GM23338 (cell line): ENCODE measurements around the gene STX11. TPM values are rescaled to one million over a fixed set of nuclear protein-coding genes. Genes with fewer than 3 reads are reported as not detected.

Experiments used
- ATAC-seq: fragments of 200-7000 bp; cut with Tn5 transposase; 3 replicates; pipeline ENCODE4 v1.9.1; 2020
- DNase-seq: peaks from one replicate; pipeline ENCODE4 v3.0.0-alpha.2; 2015; ENCODE audit warnings: low spot score
- H2AFZ ChIP-seq: fragments of 200-600 bp; sonication (generic); 2 replicates; pipeline ENCODE4 v1.8.0; 2016; ENCODE audit warnings: antibody characterized with exemption, mild to moderate bottlenecking, moderate library complexity
- H3F3A ChIP-seq: fragments of 200-600 bp; sonication (generic); replicated peaks from 2 replicates; pipeline ENCODE4 v1.8.0; 2017; ENCODE audit warnings: antibody characterized with exemption, mixed run types, low read depth
- H3K27ac ChIP-seq: fragments of 200-600 bp; sonication (generic); 2 replicates; pipeline ENCODE4 v1.6.1; 2016; ENCODE audit warnings: low read depth
- H3K27me3 ChIP-seq: fragments of 200-600 bp; sonication (generic); 2 replicates; pipeline ENCODE4 v1.8.0; 2016; ENCODE audit warnings: mild to moderate bottlenecking, mixed run types, moderate library complexity; ENCODE audit not compliant: insufficient read depth
- H3K36me3 ChIP-seq: fragments of 200-600 bp; sonication (generic); 2 replicates; pipeline ENCODE4 v1.8.0; 2016; ENCODE audit warnings: mild to moderate bottlenecking; ENCODE audit not compliant: insufficient read depth
- H3K4me1 ChIP-seq: fragments of 200-600 bp; sonication (generic); 2 replicates; pipeline ENCODE4 v1.8.0; 2016; ENCODE audit warnings: mild to moderate bottlenecking, moderate library complexity; ENCODE audit not compliant: insufficient read depth
- H3K4me2 ChIP-seq: fragments of 200-600 bp; sonication (generic); 2 replicates; pipeline ENCODE4 v1.7.1; 2017; ENCODE audit warnings: mixed run types
- H3K4me3 ChIP-seq: fragments of 200-600 bp; sonication (generic); 2 replicates; pipeline ENCODE4 v1.6.1; 2016; ENCODE audit warnings: mixed run types
- H3K79me2 ChIP-seq: fragments of 200-600 bp; sonication (generic); replicated peaks from 2 replicates; pipeline ENCODE4 v1.8.0; 2017; ENCODE audit warnings: mild to moderate bottlenecking; ENCODE audit not compliant: insufficient read depth
- H3K9me2 ChIP-seq: fragments of 200-600 bp; sonication (generic); 2 replicates; pipeline ENCODE4 v1.8.0; 2017; ENCODE audit not compliant: insufficient read depth
- H4K20me1 ChIP-seq: fragments of 200-600 bp; sonication (generic); replicated peaks from 2 replicates; pipeline ENCODE4 v1.8.0; 2017; ENCODE audit warnings: mild to moderate bottlenecking; ENCODE audit not compliant: insufficient read depth
- H3K27ac Mint-ChIP-seq: 2 replicates; pipeline ENCODE4 v1.8.0; 2020; ENCODE audit warnings: inconsistent platforms, mild to moderate bottlenecking, moderate library complexity, mixed read lengths
- H3K27me3 Mint-ChIP-seq: 3 replicates; pipeline ENCODE4 v1.8.0; 2022; ENCODE audit warnings: low read depth, mild to moderate bottlenecking, moderate library complexity, mixed read lengths, inconsistent platforms; ENCODE audit not compliant: insufficient read depth, poor library complexity
- H3K36me3 Mint-ChIP-seq: 3 replicates; pipeline ENCODE4 v1.8.0; 2021; ENCODE audit warnings: low read depth, mild to moderate bottlenecking, inconsistent platforms, moderate library complexity, mixed read lengths
- H3K4me1 Mint-ChIP-seq: 3 replicates; pipeline ENCODE4 v1.8.0; 2020; ENCODE audit warnings: mild to moderate bottlenecking, inconsistent platforms, mixed read lengths
- H3K4me3 Mint-ChIP-seq: 3 replicates; pipeline ENCODE4 v1.8.0; 2021; ENCODE audit warnings: moderate library complexity, mild to moderate bottlenecking, inconsistent platforms, mixed read lengths
- H3K9me3 Mint-ChIP-seq: 3 replicates; pipeline ENCODE4 v1.8.0; 2020; ENCODE audit warnings: moderate library complexity, mild to moderate bottlenecking, inconsistent platforms, mixed read lengths
- CREB1 ChIP-seq: fragments of 250-450 bp; sonication (Bioruptor Pico); IDR thresholded peaks from 2 replicates; pipeline ENCODE4 v1.5.0; 2020; ENCODE audit warnings: low read depth, mild to moderate bottlenecking, moderate library complexity
- CTCF ChIP-seq, 2 experiments: fragments of 200-600 bp in 1 of 2; sonication (generic) in 1 of 2; conservative IDR thresholded peaks; 2 replicates each; pipeline versions ENCODE4 v1.5.1 to v1.6.1; 2016 to 2017; ENCODE audit warnings: antibody characterized with exemption in 2 of 2, low read depth in 2 of 2, mild to moderate bottlenecking in 2 of 2, moderate library complexity in 1 of 2
- EZH2 ChIP-seq: fragments of 200-600 bp; sonication (generic); IDR thresholded peaks from one replicate; pipeline ENCODE4 v1.8.0; 2017; ENCODE audit warnings: antibody characterized with exemption, mild to moderate bottlenecking, low read depth; ENCODE audit not compliant: unreplicated experiment
- EZH2phosphoT487 ChIP-seq: fragments of 200-600 bp; sonication (generic); IDR thresholded peaks from one replicate; pipeline ENCODE4 v1.8.1; 2018; ENCODE audit warnings: antibody characterized with exemption; ENCODE audit not compliant: unreplicated experiment
- JUNB ChIP-seq: IDR thresholded peaks from one replicate; pipeline ENCODE4 v1.6.1; 2016; ENCODE audit warnings: antibody characterized with exemption; ENCODE audit not compliant: unreplicated experiment
- NANOG ChIP-seq: IDR thresholded peaks from 2 replicates; pipeline ENCODE4 v1.6.1; 2016; ENCODE audit warnings: antibody characterized with exemption, borderline replicate concordance
- POLR2AphosphoS5 ChIP-seq: IDR thresholded peaks from 2 replicates; pipeline ENCODE4 v1.6.1; 2016; ENCODE audit warnings: antibody characterized with exemption, low read depth
- STAT1 ChIP-seq: IDR thresholded peaks from one replicate; pipeline ENCODE4 v1.6.1; 2016; ENCODE audit warnings: antibody characterized with exemption; ENCODE audit not compliant: unreplicated experiment
- ZNF114 ChIP-seq: fragments of 250-450 bp; sonication (Bioruptor Pico); IDR thresholded peaks from 2 replicates; pipeline ENCODE4 v1.5.0; 2020; ENCODE audit warnings: mild to moderate bottlenecking, moderate library complexity
- ZNF331 ChIP-seq: fragments of 250-450 bp; sonication (Bioruptor Pico); IDR thresholded peaks from 2 replicates; pipeline ENCODE4 v1.5.0; 2020; ENCODE audit warnings: low read depth, mild to moderate bottlenecking, moderate library complexity
- polyA plus RNA-seq: library from polyadenylated mRNA; unstranded; fragments of >200 nt; fragmentation: Nextera tagmentation; extraction: Ambion mirVana; gene quantifications from 2 replicates; pipeline ENCODE4 v1.2.1, GENCODE V29; 2016
- total RNA-seq: library from RNA; depleted of rRNA; stranded (reverse); fragments of >200 nt; shearing (Covaris generic); gene quantifications from 2 replicates; pipeline ENCODE4 v1.2.3, GENCODE V29; 2014
- TF ChIP-seq, protein P1 (sequence below): fragments of 250-450 bp; sonication (Bioruptor Pico); IDR thresholded peaks from 2 replicates; pipeline ENCODE4 v1.5.0; 2020; ENCODE audit warnings: mild to moderate bottlenecking, moderate library complexity
- TF ChIP-seq, protein P2 (sequence below): IDR thresholded peaks from 2 replicates; pipeline ENCODE4 v1.6.1; 2016; ENCODE audit warnings: antibody characterized with exemption
- TF ChIP-seq, protein P3 (sequence below): IDR thresholded peaks from one replicate; pipeline ENCODE4 v1.6.1; 2018; ENCODE audit warnings: antibody characterized with exemption; ENCODE audit not compliant: unreplicated experiment

The STX11 gene
- total and polyA plus RNA-seq, 2 experiments from 2014 or later: 0.35 to 0.52 TPM

GRCh38 chr6:144141470-144141869 is 8.8 kb upstream of the STX11 start:
- H3K36me3 Mint-ChIP-seq: no peaks in the 10 kb centered on the region
- H3K27ac Mint-ChIP-seq: no peak overlapping the region
- peaks cover 6% of the 10 kb centered on the region for H3K27me3 Mint-ChIP-seq
- ATAC-seq: no peak
- no peaks in the 10 kb centered on the region for H3K9me3 Mint-ChIP-seq
- Histone ChIP-seq H4K20me1 (no peaks in the 10 kb centered on the region), H3K4me2 (no peak overlapping the region), H3F3A (no peaks in the 10 kb centered on the region), H3K9me2 (no peaks in the 10 kb centered on the region), H2AFZ (no peak overlapping the region), H3K27ac (no peak overlapping the region), H3K79me2 (no peaks in the 10 kb centered on the region), H3K4me3 (no peak overlapping the region), H3K27me3 (no peaks in the 10 kb centered on the region), H3K4me1 (no peaks in the 10 kb centered on the region), H3K36me3 (no peaks in the 10 kb centered on the region)
- H3K4me3 Mint-ChIP-seq: no peak overlapping the region
- DNase-seq: no peak
- H3K4me1 Mint-ChIP-seq: no peaks in the 10 kb centered on the region
- no peak for TF ChIP-seq JUNB
- no peak for TF ChIP-seq NANOG
- no peak for TF ChIP-seq CTCF (conservative IDR thresholded peaks at IDR 0.05; ENCODE audit: low read depth in 2 of 2)
- TF ChIP-seq, protein P1, sequence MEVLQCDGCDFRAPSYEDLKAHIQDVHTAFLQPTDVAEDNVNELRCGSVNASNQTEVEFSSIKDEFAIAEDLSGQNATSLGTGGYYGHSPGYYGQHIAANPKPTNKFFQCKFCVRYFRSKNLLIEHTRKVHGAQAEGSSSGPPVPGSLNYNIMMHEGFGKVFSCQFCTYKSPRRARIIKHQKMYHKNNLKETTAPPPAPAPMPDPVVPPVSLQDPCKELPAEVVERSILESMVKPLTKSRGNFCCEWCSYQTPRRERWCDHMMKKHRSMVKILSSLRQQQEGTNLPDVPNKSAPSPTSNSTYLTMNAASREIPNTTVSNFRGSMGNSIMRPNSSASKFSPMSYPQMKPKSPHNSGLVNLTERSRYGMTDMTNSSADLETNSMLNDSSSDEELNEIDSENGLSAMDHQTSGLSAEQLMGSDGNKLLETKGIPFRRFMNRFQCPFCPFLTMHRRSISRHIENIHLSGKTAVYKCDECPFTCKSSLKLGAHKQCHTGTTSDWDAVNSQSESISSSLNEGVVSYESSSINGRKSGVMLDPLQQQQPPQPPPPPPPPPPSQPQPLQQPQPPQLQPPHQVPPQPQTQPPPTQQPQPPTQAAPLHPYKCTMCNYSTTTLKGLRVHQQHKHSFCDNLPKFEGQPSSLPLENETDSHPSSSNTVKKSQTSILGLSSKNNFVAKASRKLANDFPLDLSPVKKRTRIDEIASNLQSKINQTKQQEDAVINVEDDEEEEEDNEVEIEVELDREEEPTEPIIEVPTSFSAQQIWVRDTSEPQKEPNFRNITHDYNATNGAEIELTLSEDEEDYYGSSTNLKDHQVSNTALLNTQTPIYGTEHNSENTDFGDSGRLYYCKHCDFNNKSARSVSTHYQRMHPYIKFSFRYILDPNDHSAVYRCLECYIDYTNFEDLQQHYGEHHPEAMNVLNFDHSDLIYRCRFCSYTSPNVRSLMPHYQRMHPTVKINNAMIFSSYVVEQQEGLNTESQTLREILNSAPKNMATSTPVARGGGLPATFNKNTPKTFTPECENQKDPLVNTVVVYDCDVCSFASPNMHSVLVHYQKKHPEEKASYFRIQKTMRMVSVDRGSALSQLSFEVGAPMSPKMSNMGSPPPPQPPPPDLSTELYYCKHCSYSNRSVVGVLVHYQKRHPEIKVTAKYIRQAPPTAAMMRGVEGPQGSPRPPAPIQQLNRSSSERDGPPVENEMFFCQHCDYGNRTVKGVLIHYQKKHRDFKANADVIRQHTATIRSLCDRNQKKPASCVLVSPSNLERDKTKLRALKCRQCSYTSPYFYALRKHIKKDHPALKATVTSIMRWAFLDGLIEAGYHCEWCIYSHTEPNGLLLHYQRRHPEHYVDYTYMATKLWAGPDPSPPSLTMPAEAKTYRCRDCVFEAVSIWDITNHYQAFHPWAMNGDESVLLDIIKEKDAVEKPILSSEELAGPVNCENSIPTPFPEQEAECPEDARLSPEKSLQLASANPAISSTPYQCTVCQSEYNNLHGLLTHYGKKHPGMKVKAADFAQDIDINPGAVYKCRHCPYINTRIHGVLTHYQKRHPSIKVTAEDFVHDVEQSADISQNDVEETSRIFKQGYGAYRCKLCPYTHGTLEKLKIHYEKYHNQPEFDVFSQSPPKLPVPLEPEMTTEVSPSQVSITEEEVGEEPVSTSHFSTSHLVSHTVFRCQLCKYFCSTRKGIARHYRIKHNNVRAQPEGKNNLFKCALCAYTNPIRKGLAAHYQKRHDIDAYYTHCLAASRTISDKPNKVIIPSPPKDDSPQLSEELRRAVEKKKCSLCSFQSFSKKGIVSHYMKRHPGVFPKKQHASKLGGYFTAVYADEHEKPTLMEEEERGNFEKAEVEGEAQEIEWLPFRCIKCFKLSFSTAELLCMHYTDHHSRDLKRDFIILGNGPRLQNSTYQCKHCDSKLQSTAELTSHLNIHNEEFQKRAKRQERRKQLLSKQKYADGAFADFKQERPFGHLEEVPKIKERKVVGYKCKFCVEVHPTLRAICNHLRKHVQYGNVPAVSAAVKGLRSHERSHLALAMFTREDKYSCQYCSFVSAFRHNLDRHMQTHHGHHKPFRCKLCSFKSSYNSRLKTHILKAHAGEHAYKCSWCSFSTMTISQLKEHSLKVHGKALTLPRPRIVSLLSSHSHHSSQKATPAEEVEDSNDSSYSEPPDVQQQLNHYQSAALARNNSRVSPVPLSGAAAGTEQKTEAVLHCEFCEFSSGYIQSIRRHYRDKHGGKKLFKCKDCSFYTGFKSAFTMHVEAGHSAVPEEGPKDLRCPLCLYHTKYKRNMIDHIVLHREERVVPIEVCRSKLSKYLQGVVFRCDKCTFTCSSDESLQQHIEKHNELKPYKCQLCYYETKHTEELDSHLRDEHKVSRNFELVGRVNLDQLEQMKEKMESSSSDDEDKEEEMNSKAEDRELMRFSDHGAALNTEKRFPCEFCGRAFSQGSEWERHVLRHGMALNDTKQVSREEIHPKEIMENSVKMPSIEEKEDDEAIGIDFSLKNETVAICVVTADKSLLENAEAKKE (CRISPR knock-in tag): no peak
- TF ChIP-seq EZH2: no peak
- no peak for TF ChIP-seq ZNF331
- no peak for TF ChIP-seq EZH2phosphoT487
- TF ChIP-seq, protein P2, sequence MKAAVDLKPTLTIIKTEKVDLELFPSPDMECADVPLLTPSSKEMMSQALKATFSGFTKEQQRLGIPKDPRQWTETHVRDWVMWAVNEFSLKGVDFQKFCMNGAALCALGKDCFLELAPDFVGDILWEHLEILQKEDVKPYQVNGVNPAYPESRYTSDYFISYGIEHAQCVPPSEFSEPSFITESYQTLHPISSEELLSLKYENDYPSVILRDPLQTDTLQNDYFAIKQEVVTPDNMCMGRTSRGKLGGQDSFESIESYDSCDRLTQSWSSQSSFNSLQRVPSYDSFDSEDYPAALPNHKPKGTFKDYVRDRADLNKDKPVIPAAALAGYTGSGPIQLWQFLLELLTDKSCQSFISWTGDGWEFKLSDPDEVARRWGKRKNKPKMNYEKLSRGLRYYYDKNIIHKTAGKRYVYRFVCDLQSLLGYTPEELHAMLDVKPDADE: no peak
- TF ChIP-seq, protein P3, sequence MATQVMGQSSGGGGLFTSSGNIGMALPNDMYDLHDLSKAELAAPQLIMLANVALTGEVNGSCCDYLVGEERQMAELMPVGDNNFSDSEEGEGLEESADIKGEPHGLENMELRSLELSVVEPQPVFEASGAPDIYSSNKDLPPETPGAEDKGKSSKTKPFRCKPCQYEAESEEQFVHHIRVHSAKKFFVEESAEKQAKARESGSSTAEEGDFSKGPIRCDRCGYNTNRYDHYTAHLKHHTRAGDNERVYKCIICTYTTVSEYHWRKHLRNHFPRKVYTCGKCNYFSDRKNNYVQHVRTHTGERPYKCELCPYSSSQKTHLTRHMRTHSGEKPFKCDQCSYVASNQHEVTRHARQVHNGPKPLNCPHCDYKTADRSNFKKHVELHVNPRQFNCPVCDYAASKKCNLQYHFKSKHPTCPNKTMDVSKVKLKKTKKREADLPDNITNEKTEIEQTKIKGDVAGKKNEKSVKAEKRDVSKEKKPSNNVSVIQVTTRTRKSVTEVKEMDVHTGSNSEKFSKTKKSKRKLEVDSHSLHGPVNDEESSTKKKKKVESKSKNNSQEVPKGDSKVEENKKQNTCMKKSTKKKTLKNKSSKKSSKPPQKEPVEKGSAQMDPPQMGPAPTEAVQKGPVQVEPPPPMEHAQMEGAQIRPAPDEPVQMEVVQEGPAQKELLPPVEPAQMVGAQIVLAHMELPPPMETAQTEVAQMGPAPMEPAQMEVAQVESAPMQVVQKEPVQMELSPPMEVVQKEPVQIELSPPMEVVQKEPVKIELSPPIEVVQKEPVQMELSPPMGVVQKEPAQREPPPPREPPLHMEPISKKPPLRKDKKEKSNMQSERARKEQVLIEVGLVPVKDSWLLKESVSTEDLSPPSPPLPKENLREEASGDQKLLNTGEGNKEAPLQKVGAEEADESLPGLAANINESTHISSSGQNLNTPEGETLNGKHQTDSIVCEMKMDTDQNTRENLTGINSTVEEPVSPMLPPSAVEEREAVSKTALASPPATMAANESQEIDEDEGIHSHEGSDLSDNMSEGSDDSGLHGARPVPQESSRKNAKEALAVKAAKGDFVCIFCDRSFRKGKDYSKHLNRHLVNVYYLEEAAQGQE: no peak
- no peak for TF ChIP-seq CREB1 (CRISPR knock-in tag)
- no peak for TF ChIP-seq POLR2AphosphoS5
- TF ChIP-seq ZNF114 (CRISPR knock-in tag): no peak
- no peak for TF ChIP-seq STAT1
